ENCODE data around the gene TBCC.
A peak's percentile ranks its signal among the peaks of the same experiment; 100 is the strongest.
"Not testable (repeated sequence)": the region's sequence is repeated elsewhere in the genome, so short reads cannot be mapped to it uniquely, and the experiment has no call there.

The TBCC gene

GRCh38 chr6:42769836-42770235 lies 23.9 kb upstream of the TBCC start:
- DNase-seq: no peak

- DNase-seq: no peak
Measured at GRCh38 chr6:42769051-42769450, 23.1 kb upstream of the TBCC start.

- no peak for DNase-seq
Measured at GRCh38 chr6:42766163-42766670, 20.3 kb upstream of the TBCC start.

GRCh38 chr6:42764911-42765648 lies 19.2 kb upstream of the TBCC start:
- DNase-seq: no peak

GRCh38 chr6:42762950-42763349 lies 17.0 kb upstream of the TBCC start:
- no peak for DNase-seq

GRCh38 chr6:42762426-42762859 lies 16.5 kb upstream of the TBCC start:
- DNase-seq: no peak

GRCh38 chr6:42761287-42762067 lies 15.6 kb upstream of the TBCC start:
- no peak for DNase-seq

- no peak for DNase-seq
Measured at GRCh38 chr6:42758756-42759430, 13.0 kb upstream of the TBCC start.

- DNase-seq: no peak
Measured at GRCh38 chr6:42756722-42757121, 10.8 kb upstream of the TBCC start.

- no peak for DNase-seq
Measured at GRCh38 chr6:42754759-42755158, 8.9 kb upstream of the TBCC start.

GRCh38 chr6:42751055-42751454 lies 5.2 kb upstream of the TBCC start:
- no peak for DNase-seq

GRCh38 chr6:42748203-42748898 lies 2.4 kb upstream of the TBCC start:
- DNase-seq: no peak

- DNase-seq: peak; percentile 70 to 76
Measured at GRCh38 chr6:42746463-42747391, 824 bp upstream of the TBCC start.

GRCh38 chr6:42745083-42745639 lies 742 bp downstream of the TBCC start:
- DNase-seq: no peak

GRCh38 chr6:42744351-42744893 lies 1.5 kb downstream of the TBCC start:
- no peak for DNase-seq

- DNase-seq: no peak
Measured at GRCh38 chr6:42742116-42742894, 3.6 kb downstream of the TBCC start.

GRCh38 chr6:42740725-42741124 lies 5.2 kb downstream of the TBCC start:
- DNase-seq: no peak

- no peak for DNase-seq
Measured at GRCh38 chr6:42735976-42736375, 9.9 kb downstream of the TBCC start.

GRCh38 chr6:42733867-42734481 lies 11.9 kb downstream of the TBCC start:
- not testable (repeated sequence) for DNase-seq

- no peak for DNase-seq
Measured at GRCh38 chr6:42729731-42730130, 16.2 kb downstream of the TBCC start.

Data from hippocampal formation (tissue), 2 donors.